Prostate gland (tissue), 2 donors: ENCODE results near the gene PKNOX2.

Experiments
- POLR2A ChIP-seq: fragments of 450-650 bp; IDR thresholded peaks from one replicate; pipeline ENCODE4 v1.6.1; 2016; ENCODE audit warnings: antibody characterized with exemption, mild to moderate bottlenecking
- POLR2AphosphoS5 ChIP-seq: sonication (generic); formaldehyde crosslinking; IDR thresholded peaks from one replicate; pipeline ENCODE4 v1.6.1; 2017; ENCODE audit warnings: antibody characterized with exemption
- TF ChIP-seq, protein P1 (sequence below), 4 experiments: fragments of 200-600 bp in 2 of 4; fragments of 450-650 bp in 2 of 4; sonication (generic) in 2 of 4; IDR thresholded peaks; 1 replicate in 3 of 4; 2 replicates in 1 of 4; pipeline ENCODE4 v1.5.1; 2016 to 2019; ENCODE audit warnings: antibody characterized with exemption in 4 of 4, mild to moderate bottlenecking in 2 of 4, moderate library complexity in 2 of 4

DNA sequence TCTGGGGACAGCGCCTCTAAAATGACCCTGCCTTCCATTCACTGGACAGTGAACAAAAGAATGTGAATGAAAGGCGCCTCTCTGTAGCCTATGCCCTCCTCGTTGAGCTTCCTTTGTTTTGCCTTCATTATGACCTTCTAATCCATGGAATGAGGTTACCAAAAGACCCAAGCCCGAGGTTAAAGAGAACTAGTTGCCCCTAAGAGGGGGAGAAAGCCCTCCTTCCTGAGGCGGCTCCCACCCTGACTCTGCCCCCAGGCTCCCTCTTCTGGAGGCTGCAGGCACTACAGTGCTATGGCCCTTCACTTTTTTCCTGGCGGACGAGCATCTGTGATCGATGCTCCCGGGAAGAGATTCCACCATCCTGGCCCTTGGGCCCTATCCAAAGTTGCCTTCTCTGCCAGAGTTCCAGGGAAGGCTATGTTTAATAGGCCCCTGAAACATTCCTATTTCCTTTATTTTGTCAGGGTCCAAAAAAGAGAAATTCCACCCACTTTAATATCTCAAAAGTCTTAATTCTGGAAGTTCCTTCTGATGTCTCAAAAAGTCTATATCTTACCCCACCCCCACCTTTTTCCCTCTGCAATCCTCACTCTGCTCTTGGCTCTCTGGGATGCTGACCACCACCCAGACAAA is 184.2 kb downstream of the PKNOX2 start:
- TF ChIP-seq POLR2A (no peak), POLR2AphosphoS5 (peak; percentile 13)
- TF ChIP-seq, protein P1, sequence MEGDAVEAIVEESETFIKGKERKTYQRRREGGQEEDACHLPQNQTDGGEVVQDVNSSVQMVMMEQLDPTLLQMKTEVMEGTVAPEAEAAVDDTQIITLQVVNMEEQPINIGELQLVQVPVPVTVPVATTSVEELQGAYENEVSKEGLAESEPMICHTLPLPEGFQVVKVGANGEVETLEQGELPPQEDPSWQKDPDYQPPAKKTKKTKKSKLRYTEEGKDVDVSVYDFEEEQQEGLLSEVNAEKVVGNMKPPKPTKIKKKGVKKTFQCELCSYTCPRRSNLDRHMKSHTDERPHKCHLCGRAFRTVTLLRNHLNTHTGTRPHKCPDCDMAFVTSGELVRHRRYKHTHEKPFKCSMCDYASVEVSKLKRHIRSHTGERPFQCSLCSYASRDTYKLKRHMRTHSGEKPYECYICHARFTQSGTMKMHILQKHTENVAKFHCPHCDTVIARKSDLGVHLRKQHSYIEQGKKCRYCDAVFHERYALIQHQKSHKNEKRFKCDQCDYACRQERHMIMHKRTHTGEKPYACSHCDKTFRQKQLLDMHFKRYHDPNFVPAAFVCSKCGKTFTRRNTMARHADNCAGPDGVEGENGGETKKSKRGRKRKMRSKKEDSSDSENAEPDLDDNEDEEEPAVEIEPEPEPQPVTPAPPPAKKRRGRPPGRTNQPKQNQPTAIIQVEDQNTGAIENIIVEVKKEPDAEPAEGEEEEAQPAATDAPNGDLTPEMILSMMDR (IDR thresholded peaks at IDR 0.05) = peak; percentile 57 to 81 (median 72)
